ENCODE measurements around the gene CTPS2. TPM values are rescaled to one million over a fixed set of nuclear protein-coding genes. Genes with fewer than 3 reads are reported as not detected.

CTPS2 gene
- total RNA-seq, 1 donor from 2014 or later = 11.4 TPM

- Histone ChIP-seq H3K9ac (ENCODE audit: low read length) (no peak overlapping the region), H4K20me1 (ENCODE audit: insufficient read depth, low read length) (no peaks in the 10 kb centered on the region), H3K36me3 (ENCODE audit: insufficient read depth, low read length) (no peaks in the 10 kb centered on the region), H3K27ac (ENCODE audit: low read depth, low read length) (no peak overlapping the region), H3K4me2 (ENCODE audit: low read length) (no peak overlapping the region), H3K27me3 (ENCODE audit: insufficient read depth, low read length) (no peaks in the 10 kb centered on the region), H3K4me3 (ENCODE audit: insufficient read depth, low read depth, low read length) (no peak overlapping the region), H3K79me2 (ENCODE audit: insufficient read depth, low read length) (no peaks in the 10 kb centered on the region), H3K4me1 (ENCODE audit: insufficient read depth, low read length) (no peaks in the 10 kb centered on the region), H3K9me3 (ENCODE audit: insufficient read depth, low read depth, low read length) (no peaks in the 10 kb centered on the region), H2AFZ (ENCODE audit: low read depth, low read length) (no peak overlapping the region)
- Mint-ChIP-seq H3K36me3 (ENCODE audit: low read depth, unreplicated experiment) (peaks cover 2% of the 10 kb centered on the region), H3K4me1 (ENCODE audit: low read depth, unreplicated experiment) (peaks cover 3% of the 10 kb centered on the region), H3K27ac (ENCODE audit: unreplicated experiment) (no peak overlapping the region), H3K4me3 (ENCODE audit: unreplicated experiment) (no peak overlapping the region), H3K27me3 (ENCODE audit: low read depth, unreplicated experiment) (no peaks in the 10 kb centered on the region), H3K9me3 (ENCODE audit: unreplicated experiment) (no peaks in the 10 kb centered on the region)
- DNase-seq (ENCODE audit: low read depth) = no peak
- FAIRE-seq = peak; percentile 80
- TF ChIP-seq EZH2 (IDR thresholded peaks at IDR 0.05; ENCODE audit: insufficient read depth, low read length) (no peak), CTCF (IDR thresholded peaks at IDR 0.05; ENCODE audit: insufficient read depth, low read depth, low read length) (no peak)
Measured at GRCh38 chrX:16651391-16652024, 61.0 kb downstream of the CTPS2 start.

DNA sequence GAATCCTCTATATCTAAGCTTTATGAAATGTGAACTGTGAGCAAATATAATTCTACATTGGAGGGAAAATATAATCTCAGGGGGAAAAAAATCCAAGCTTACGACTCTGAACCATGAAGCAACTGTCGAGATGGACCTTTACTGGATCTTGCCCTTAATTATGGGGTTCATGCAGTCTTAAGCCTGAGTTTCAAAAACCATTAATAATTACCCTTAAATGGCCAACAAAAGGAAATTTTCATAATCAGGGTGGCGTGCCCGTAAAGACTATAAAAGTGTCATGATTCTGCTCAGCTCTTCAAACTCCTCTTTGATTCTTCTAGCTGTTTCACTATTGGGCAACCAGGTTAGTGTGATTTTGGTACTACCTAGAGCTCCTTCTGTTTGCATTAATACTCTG, 62.6 kb downstream of the CTPS2 start, which contains the start of gene S100G:
Gene S100G, plus strand, starts transcription at position 301 of the 400 bp plus-strand sequence. CDS start 849 bp downstream, outside the sequence.
- H3K9me3 ChIP-seq (ENCODE audit: insufficient read depth, low read depth, low read length) = no peaks in the 10 kb centered on the region
- no peaks in the 10 kb centered on the region for H3K79me2 ChIP-seq (ENCODE audit: insufficient read depth, low read length)
- DNase-seq (ENCODE audit: low read depth) (no peak), FAIRE-seq (no peak)
- Mint-ChIP-seq H3K36me3 (ENCODE audit: low read depth, unreplicated experiment) (peaks cover 2% of the 10 kb centered on the region), H3K27me3 (ENCODE audit: low read depth, unreplicated experiment) (no peaks in the 10 kb centered on the region), H3K4me3 (ENCODE audit: unreplicated experiment) (no peak within 1 kb of the TSS), H3K9me3 (ENCODE audit: unreplicated experiment) (no peaks in the 10 kb centered on the region), H3K27ac (ENCODE audit: unreplicated experiment) (no peak within 1 kb of the TSS), H3K4me1 (ENCODE audit: low read depth, unreplicated experiment) (peaks cover 3% of the 10 kb centered on the region)
- no peaks in the 10 kb centered on the region for H4K20me1 ChIP-seq (ENCODE audit: insufficient read depth, low read length)
- no peaks in the 10 kb centered on the region for H3K27me3 ChIP-seq (ENCODE audit: insufficient read depth, low read length)
- H3K4me1 ChIP-seq (ENCODE audit: insufficient read depth, low read length) = no peaks in the 10 kb centered on the region
- H2AFZ ChIP-seq (ENCODE audit: low read depth, low read length) = no peak within 1 kb of the TSS
- TF ChIP-seq EZH2 (IDR thresholded peaks at IDR 0.05; ENCODE audit: insufficient read depth, low read length) (no peak), CTCF (IDR thresholded peaks at IDR 0.05; ENCODE audit: insufficient read depth, low read depth, low read length) (no peak)
- no peak within 1 kb of the TSS for H3K4me3 ChIP-seq (ENCODE audit: insufficient read depth, low read depth, low read length)
- no peak within 1 kb of the TSS for H3K4me2 ChIP-seq (ENCODE audit: low read length)
- no peaks in the 10 kb centered on the region for H3K36me3 ChIP-seq (ENCODE audit: insufficient read depth, low read length)
- no peak within 1 kb of the TSS for H3K27ac ChIP-seq (ENCODE audit: low read depth, low read length)
- H3K9ac ChIP-seq (ENCODE audit: low read length) = no peak within 1 kb of the TSS
